Inferior parietal cortex (tissue), 1 donor: ENCODE data around the gene ARSJ.

Source experiments
- DNase-seq: peaks from one replicate; pipeline ENCODE4 v3.0.0-alpha.2; 2016; ENCODE audit errors: extremely low spot score

ARSJ gene

GRCh38 chr4:113899271-113900070 is 80.0 kb downstream of the ARSJ start:
- DNase-seq = no peak

GRCh38 chr4:113893546-113893945 is 85.9 kb downstream of the ARSJ start:
- DNase-seq = no peak

DNA sequence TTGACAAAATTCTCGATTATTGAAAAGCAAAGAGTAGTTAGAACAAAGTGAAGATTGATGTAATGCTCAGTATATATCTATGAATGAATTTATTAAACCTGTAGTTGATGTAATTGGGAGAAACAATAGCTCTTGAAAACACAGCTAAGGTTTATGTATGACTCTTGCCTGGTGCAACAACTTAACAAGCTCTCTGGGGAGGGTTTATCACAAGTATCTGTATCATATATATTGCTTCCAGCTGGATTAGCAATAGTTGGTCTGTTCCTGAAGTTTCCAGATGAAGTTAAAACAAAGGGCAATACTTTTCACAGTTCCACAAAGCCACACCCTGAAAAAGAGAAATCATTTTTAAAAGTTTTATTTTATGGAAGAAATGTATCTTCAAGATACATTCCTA is 91.4 kb downstream of the ARSJ start:
- DNase-seq = no peak

DNA sequence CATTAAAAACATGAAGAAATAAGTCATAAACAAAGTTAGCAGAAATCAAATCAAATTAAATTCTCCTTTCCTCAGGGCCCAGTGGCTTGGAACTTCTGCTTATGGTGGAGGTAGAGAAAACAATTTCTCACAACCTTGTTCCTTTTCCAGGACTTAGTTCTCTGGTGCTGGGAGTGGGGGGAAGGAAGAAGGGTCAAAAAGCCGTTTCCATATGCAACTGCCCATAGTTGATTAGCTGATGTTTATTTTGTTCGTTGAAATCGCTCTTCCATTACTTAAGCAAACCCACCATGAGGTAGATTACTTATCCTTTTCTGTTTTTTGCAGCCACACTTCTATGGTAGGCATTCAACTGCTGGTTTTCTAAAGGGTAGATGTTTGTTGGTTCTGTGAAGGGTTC is 94.2 kb downstream of the ARSJ start:
- DNase-seq = no peak

- DNase-seq = no peak
These were observed 94.8 kb downstream of the ARSJ start for GRCh38 chr4:113884655-113885054.

DNA sequence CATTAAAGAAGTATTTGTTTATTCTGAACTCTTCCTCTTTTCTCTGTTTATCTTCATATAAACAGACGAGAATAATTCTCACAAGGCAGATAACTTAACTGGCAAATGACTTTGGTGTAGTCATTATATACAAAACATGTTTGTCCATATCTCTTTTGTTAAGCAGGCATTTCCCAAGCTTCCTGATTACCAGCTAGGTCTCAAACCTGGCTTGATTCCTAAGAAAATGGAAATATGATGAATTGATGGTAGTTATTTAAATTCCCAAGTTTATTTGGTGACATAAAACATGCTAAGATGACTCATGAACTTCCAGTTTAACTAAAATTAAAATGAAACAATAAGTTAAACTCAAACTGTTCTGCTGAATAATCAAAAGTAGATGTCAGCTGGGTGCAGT is 96.8 kb downstream of the ARSJ start:
- no peak for DNase-seq

DNA sequence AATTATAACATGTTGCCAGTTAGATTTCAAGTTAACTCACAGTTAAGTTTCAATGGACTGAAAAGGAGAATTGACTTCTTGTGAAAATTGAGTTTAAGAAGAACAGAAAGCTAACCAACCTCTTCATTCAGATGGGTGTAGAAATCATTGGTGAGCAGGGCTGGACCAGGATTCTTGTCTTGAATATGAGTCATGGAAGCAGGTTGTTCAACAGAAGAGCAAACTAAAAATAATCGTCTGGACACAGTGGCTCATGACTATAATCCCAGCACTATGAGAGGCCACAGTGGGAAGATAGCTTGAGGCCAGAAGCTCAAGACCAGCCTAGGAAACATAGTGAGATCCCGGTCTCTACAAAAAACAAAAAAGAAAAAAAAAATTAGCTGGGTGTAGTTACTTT is 98.2 kb downstream of the ARSJ start:
- peak; percentile 11 for DNase-seq

GRCh38 chr4:113880240-113881028 is 99.0 kb downstream of the ARSJ start:
- DNase-seq = peak; percentile 21

DNA sequence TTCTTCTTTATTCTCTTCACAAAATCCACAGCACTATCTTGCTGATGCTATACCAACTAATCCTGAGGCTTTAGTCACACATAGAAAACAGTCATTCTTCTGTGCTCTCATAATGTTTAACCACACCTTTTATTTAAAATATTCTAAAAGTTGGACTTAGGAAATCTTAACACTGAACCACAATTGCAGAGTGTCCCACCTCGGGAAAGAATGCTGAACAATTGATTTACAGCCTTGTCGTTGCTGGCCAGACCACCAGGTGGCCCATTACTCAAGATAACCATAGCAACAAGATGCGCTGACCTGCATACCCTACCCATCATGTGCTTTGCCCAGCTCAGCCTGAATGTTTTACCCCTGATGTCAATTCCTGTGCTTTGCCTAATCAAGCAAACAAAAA is 100.8 kb downstream of the ARSJ start:
- DNase-seq = no peak

DNA sequence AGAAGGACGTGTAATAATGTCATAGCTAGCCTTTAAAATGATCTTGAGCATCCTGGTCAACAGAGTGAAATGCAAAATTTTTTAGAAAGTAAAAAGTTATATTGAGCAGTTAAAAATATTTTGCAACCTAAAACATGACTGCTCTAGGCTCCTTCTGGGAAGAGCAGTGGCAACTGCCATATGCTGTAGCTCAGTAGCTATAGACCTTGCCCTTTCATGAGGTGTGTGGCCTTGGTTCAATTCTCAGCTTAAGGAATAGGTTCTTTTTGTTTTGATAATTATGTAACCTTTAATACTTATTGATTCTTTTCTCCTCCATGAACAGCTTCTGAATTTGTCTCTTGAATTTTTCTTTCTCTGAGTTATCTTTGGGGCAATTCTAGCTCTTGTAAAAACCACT is 105.0 kb downstream of the ARSJ start:
- DNase-seq = no peak

GRCh38 chr4:113873508-113873907 is 105.9 kb downstream of the ARSJ start:
- DNase-seq = no peak

DNA sequence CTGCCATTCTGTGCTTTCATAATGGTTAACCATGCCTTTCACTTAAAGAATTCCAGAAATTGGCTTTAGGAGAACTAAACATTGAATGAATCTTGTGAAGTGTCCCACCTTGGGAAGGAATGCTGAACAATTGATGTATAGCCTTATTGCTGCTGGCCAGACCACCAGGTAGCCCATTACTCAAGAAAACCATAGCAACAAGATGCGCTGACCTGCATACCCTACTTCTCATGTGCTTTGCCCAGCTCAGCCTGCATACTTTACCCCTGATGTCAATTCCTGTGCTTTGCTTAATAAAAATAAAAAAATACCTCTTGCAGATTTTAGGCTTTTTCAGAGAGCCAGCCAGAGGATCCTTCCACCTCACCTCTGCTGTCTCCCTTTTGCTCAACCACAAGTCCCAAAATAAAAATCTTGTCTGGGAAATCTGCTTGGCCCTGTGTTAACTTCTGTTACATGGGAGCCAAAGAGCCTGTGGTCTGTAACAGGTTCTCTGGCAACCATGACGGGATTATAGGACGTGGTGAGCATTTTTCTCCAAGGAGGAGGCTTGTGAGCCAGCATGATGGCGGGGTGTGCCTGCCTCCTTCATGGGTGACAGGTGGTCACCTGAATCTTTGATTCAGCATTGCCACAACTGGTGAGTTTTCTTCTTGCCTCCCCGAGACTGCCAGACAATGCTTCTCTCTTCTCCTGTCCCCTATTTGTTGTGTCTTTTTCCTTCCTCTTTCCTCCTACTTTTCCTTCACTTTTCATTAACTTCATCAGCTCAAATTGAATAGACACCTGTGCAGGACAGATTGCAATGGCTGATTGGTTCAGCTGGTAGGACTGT is 106.8 kb downstream of the ARSJ start:
- no peak for DNase-seq

- DNase-seq = no peak
These were observed 108.4 kb downstream of the ARSJ start for GRCh38 chr4:113871080-113871479.

- no peak for DNase-seq
These were observed 109.6 kb downstream of the ARSJ start for GRCh38 chr4:113869743-113870375.

GRCh38 chr4:113866611-113867010 is 112.8 kb downstream of the ARSJ start:
- DNase-seq = no peak

DNA sequence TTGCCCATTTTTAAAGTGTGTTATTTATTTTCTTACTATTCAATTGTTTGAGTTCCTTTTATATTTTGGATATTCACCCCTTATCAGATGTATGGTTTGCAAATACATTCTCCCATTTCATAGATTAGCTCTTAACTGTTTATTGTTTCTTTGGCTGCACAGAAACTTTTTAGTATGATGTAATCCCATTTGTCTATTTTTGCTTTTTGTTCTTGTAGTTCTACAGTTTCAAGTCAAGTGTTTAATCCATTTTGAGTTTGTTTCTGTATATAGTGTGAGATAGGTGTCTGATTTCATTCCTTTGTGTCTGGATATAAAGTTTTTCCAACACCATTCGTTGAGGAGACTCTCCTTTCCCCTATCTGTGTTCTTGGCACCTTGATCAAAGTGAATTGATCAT is 120.5 kb downstream of the ARSJ start:
- DNase-seq = no peak

GRCh38 chr4:113851816-113852215 is 127.6 kb downstream of the ARSJ start:
- DNase-seq = no peak
